Cerebellar cortex (tissue), 1 donor: ENCODE data around the gene ASTL.
A peak's percentile ranks its signal among the peaks of the same experiment; 100 is the strongest.

Source experiments
- DNase-seq: peaks from one replicate; pipeline ENCODE4 v3.0.0-alpha.2; 2015; ENCODE audit warnings: low spot score

ASTL gene

DNA sequence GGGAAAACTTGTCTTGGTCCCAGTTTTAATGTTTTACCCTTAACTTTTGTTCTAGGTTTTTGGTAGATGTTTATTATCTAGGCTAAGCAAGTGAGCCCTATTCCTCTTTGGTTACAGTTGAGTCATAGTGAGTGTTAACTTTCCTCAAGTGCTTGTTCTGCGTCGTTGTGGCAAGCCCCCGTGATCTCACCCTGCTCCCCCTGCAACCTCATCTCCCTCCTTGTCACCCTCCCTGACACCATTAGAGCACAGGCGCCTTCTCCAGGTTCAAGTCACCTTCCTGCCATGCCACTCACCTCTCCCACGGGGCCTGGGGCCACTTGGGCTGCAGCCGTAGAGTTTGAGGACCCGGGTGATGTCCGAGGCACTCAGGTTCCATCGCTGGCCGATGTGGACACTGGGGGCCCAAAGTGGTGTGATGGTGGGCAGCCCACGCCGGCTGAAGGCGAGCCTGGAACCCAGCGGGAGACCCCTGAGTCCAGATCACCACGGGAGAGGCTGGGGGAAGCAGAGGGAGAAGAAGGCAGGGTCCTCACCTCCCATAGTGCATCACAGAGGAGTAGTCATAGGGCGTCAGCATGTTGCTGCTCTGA, 8.7 kb downstream of the ASTL start:
- DNase-seq = no peak

DNA sequence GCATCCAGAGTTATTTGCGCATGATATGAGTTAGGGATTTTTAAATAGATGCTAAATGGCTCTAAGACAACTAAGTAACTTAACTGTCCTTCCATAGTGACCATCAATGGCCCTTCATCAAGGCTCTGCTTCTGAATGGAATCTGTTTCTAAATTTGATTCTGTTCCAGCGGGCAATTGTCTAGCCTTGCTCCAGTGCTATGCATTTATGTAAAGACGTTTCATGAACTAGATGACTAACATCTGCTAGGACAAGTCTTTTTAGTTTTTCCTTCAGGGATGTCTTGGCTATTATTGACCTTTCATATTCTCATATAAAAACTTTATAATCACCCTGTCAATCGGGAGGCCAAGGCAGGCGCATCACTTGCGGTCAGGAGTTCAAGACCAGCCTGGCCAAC, 9.8 kb downstream of the ASTL start:
- DNase-seq = no peak

DNA sequence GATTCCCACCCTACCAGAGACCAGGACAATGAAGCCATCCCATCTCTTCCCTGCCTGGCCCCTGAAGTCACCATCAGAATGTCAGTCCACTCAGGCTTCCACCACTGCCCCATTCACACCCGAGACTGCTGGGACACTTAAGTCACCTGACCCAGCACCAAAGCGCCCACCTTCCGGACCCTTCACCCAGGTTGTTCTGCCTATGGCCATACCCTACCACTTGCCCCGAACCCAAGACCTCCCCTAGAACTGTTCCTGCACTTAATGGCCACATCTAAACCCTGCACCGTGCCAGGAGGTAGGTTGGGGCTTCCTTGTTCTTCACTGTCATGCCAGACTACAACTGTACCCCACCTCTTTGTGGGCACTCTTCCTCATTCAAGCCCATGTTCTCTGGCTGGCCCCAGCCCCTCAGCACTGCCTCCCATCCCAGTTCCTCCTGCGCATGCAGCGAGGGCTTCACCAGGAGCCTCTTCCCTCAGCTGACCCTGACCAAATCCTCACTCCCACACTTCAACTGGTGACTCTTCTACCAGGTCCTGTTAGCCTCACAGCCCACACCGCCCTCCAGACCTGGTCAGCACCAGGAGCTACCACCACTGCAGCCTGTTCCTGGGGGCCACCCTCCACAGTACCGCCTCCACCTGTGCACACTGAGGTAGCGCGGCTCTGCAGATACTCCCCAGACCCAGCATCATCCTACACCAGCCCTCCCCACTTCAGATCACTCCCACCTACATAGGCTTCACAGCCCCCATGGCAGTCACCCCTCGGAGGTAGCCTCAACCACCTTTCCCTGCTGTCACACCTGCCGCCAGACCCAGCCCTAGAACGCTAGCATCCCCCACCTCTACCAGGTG, 13.7 kb downstream of the ASTL start:
- no peak for DNase-seq

DNA sequence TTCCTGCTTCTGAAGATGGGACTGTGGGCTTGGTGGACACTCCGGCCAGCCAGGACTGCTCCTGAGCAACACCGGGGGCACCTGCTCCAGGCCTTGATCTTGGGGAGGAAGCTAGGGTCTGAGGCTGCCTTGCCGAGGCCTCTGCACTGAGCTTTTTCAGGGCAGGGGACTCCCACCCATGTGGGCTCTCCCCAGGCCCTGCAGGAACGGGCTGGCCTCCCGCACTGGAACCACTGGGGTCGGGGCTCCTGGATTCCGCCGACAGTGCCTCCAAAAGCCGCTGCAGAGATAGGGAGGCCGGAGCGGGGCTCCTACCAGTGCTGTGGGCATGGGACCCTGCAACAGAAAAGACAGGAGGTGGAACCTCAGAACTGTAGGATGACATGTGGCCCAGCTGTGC, 14.4 kb downstream of the ASTL start:
- DNase-seq = no peak

DNA sequence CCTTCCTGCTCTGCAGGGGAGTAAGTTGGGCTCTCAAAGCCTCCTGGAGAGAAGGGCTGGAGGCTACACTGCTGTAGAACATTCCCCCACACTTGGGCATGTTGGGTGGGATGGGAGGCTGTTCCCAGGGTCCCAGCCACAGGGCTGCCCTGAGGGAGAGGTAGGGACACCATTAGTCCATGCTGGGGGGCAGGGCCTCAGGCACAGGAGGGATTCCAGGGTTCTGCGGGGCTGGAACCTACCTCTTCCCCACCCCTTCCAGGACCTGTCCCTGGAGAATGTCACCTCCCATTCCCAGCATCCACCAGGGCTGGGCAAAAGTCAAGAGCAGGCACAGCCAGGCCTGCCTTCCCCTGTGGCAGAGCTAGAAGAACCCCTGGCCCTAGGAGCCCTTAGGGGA, 15.0 kb downstream of the ASTL start:
- no peak for DNase-seq

DNA sequence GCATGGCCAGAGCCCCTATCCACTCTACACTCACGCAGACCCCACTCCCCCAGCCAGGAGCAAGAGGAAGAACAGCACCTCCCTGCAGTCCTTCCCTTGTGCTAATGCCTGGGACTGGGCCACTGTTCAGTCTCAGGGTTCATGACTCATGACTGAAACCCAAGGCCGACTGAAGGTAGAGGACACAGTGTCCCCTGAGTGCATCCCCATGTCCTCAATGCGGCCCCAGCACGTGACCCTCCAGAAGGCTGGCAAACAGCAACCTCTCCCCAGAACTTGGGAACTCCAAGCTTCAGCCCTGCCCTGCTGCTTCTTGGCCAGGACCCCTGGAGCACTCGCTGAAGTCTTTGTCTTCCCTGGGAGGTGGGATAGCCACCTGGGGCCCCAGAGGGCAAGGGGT, 15.9 kb downstream of the ASTL start:
- DNase-seq = no peak

DNA sequence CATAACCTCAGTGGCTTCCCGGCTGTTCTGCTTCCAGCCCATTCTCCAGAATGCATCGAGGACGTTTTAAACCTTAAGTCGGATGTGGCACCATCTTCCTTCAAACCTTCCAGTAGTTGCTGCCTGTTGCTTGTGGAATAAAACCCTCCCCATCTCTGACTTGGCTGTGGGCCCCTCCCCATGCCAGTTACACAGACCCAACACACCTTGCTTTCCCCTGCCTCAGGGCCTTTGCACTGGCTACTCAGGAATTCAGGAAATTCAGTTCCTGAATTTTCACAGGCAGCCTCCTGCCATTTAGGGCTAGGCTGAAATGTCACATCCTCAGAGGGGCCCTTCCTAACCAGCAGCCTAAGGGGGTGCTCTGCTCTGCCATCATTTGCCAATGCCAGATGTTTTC, 16.9 kb downstream of the ASTL start:
- DNase-seq = no peak

DNA sequence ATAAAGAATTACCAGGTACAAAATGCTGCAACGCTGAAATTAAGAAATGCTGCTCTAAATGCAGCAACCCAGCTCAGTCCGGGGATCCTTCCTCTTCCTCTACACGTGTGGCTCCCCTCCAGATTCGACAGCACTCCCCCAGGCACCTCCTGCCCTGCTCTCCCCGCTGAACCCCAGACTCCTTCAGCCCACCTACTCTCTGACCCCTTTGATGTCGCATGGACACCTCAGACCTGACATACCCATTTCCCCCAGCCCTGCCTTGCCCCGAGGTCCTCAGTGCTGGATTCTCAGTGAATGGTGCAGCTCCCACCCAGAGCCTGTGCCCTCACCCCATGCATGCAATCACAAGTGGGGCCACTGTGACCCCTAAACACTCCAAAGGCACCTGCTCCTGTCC, 17.3 kb downstream of the ASTL start:
- no peak for DNase-seq

DNA sequence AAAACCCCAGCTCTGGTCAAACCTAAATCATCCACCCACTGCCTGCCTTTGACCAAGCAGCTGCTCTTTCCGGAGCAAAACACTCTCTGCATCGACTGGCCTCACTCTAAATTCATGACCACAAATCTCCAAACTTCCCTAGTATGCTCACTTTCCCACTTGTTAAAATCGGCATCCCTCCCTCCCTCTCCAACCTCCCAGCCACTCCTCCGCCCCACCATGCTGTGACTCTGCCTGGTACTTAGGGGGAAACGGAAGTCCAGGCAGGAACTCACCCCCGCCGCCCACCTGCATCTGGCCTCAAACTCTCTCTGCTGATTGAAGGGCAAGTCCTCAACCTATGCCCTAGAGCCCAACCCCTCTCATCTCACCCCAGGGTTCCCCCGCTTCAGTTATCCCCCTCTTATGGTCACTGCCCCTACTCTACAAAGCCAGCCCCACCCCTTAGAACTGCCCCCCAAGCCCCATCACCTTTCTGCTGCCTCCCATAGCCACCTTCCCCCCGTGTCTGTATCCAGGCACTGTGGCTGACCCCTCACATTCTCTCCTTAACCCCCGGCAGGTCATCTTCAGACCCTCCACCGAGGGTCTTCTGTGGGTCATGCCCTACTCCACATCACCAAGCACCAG, 18.1 kb downstream of the ASTL start:
- no peak for DNase-seq

DNA sequence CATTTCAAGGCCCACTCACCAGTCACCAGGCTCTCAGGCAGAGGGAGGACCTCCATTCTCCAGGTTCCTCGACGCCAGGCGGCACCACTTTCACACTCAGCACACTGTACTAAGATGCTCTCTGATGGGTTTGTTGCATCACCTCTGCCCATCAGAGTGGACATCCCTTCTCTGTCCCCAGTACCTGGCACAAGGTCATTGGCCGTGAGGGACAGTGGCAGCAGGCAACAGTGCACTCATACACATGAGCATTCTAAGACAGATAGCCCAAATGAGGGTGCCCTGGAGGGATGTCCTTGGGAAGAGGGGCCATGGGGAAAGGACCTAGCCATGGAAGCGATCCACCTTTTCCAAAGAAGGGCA, 18.9 kb downstream of the ASTL start:
- DNase-seq = no peak

DNA sequence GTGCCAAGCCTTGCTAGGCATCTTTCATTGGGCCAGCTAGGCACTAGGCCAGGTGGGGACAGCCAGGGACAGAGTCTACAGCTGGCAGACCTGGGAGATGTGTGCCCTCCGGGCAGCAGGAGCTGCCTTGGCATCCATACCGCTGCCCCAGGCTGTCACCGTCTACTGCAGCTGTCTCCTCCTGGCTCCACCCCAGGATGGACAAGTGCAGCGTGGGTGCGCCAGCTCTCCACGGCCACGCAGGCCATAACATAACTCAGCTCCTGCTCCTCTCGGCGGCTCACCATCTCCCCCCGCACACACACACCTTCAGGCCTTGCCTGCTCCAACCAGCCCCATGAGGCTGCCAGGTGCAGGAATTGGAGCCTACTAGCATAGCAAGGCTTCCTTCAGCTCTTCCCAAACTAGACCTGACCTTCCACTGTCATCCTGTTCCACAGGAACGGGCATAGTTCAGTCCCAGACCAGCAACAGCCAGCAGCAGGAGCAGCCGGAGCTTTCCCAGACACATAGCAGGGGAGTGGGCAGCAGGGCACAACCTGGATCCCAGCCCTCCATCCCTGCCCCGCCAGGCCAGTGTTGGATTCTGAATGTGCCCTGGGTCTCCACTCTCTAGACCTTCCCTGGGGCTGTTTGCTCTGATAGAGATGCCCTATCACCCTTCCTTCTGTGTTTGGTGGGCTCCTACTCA, 19.5 kb downstream of the ASTL start:
- no peak for DNase-seq

DNA sequence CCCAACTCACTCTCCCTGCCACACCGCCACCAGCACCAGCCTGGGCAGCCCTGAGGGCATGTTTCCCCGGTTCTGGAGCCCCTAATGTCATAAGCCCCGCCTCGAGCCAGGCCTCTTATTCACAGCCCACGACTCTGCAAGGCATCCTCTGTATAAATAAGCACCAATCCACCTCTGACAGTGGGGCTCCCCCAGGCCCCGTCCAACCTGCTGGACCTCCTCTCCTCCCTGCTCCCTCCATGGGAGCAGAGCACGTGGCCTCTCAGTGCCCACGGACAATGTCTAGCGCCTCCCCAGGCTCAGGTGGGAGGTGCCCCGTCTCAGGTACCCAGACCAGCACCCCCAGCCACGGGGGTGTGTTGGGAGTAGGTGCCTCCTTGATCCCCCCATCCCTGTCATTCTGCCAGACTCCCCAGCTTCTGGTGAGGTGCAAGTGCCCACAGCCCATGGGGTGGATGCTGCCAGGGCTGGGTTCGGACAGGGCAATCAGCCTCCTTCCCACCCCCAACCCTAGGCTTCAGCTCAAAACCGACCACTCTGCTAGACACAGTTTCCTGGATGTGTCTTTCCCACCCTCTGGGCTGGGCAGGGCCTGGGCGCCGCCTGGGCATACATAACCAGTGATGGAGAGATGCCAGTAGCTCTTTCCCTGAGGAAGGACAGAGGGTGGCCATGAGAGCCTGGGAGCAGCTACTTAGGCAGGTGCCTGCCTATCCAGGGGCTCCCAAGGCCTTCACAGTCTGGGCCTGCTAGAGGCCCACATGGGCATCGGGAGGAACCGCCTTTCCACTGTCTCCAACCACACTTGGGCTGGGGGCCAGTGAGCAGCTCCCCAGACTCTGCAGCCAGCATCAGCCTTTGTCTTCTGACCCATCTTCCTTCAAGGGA, 20.4 kb downstream of the ASTL start:
- DNase-seq = no peak

DNA sequence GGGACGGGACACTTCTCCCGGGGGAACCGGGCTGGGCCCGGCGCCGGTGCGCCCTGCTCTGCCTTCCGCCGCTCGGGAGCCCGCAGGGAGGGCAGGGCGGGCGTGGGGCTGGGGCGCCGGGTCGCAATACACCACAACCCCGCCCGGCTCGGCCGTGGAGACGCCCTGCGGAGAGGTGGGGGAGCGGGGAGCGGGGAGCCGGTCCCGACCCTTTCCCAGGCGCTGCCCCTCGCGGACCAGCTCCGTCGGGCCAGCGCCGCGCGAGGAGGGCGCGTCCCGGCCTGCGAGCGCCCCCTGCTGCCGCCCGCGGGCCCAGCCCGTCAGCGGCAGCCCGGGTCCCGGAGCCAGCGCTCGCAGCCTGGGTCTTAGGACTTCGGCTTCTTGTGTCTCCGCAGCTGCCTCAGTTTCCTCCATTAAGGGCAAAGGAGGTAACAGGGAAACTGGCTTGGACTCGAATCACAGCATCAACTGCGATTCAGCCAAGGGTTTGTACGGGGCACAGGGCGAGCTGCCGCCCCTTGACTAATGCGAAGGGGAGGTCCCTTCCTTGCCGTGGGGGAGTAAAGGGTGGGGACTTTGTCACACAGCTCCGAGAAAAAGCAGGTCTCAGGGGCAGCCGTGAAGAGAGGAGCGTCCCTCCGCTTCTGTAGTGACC, 21.3 kb downstream of the ASTL start:
- peak; percentile 33 for DNase-seq

DNA sequence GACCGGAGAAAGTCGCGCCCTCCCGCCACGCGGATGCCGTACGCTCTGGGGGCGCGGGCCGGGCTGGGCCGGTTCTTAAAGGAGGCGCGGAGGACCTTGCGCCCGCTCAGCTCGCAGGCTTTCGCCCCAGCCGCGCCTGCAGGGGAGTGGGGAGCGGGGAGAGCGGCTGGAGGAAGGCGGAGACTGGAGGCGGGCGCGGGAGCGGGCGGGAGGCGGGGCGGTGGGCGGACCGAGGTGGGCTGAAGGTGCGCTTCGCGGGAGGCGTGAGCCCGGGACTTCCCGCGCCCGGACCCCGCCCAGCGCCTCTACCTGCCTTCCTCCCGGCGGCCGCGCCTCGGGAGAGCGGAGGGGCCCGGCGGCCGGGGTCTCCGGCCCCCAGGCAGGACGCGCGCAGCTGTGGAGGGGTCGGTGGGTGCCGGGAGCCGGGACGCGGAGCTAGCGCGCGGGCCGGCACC, 21.9 kb downstream of the ASTL start, which contains the start of gene ADRA2B:
Gene ADRA2B (minus strand): TSS at position 148 of the 455 bp plus-strand sequence. CDS start 422 bp downstream, outside the sequence.
- no peak for DNase-seq

DNA sequence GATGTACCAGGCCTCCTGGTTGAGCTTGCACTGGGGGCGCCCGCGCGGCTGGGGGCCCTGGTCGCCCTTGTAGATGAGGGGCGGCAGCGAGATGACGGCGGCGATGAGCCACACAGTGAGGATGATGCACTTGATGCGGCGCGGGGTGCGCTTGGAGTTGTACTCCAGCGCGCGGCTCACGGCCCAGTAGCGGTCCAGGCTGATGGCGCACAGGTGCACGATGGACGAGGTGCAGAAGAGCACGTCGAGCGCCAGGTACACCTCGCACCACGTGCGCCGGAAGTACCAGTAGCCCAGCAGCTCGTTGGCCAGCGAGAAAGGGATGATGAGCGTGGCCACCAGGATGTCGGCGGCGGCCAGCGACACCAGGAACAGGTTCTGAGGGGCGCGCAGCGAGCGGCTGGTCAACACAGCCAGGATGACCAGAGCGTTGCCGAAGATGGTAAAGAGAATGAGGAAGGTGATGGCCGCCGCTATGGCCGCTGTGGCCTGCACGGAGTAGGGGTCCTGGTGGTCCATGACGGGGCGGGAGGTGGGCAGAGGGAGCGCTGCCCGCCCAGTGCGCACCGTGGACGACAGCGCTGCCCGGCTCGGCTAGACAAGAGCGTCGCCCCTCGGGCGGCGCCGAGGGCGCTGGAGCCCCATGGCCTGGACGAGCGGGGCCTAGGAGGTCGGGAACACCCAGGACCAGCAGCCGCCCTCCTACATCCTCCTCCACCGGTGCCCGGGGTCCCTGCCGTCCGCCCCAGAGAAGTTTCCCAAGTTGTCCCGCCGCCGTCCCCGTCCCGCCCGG, 22.5 kb downstream of the ASTL start:
- no peak for DNase-seq

DNA sequence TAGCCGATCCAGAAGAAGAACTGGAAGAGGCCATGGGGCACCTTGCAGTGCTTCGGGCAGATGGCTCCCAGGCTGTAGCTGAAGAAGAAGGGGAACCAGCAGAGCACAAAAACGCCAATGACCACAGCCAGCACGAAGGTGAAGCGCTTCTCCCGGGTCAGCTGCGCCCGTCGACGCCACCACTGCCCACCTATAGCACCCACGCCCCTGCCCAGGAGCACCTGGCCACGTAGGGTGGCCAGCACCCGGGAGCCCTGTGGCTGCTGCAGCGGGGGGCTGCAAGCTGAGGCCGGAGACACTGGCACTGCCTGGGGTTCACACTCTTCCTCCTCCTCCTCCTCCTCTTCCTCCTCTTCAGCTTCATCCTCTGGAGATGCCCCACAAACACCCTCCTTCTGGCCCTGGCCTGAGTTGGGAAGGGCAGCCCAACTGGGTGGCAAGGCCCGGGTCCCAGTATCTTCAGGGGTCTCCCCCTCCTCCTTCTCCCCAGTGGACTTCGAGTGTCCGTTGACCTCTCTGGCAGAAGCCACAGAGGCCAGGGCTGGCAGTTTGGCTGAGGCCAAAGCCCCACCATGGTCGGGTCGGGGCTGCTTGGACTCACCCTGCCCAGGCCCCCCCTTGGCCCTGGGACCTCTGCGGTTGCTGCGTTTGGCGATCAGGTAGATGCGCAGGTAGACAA, 23.3 kb downstream of the ASTL start:
- DNase-seq = no peak

DNA sequence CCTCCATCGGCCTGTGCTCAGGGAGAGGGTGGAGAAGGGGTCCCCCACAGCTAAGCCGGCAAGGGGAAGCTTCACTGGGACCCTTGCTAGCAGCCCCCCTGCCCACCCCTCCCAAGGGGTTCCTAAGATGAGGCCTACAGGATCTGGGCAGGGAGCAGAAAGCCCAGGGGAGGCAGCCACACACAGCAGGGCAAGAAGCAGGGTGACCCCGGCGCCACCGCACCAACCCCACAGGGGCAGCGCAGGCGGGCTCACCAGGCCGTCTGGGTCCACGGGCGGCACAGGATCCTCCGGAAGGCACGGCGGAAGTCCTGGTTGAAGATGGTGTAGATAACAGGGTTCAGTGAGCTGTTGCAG, 23.8 kb downstream of the ASTL start:
- no peak for DNase-seq

DNA sequence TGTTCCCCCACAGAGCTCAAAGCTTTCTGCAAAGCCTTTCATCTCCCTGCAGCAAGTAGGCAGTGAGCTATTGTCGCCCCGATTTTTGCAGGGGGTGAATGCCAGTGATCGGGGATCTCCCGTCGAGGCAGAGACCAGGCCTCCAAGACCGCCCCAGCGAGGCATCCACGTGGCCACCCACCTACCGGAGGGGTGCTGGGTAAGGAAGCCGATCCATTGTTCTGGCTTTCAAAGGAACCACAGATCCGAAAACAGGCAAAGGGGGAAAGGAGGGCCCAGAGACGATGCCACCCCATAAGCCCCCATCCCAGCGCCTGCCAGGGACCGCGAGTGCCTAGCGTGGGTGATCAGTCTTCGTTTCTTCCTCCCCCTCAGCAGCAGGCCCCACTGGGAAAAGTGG, 24.4 kb downstream of the ASTL start:
- no peak for DNase-seq

DNA sequence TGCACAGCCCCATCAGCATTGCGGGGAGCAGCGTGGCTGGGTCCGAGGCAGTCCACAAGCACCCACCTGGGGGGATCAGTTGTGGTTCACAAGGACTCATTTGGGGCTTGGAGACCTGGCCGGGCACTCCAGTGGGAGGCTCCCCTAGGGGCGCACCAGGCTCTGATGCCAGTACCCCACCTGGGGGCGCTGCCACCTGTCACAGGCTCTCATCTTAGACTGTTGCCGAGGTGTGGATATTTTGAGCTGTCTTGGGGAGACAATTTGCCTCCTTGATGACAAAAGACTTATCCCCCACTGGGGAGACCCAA, 25.0 kb downstream of the ASTL start:
- DNase-seq = no peak
